HG03521 (cell line): ENCODE results near the gene DPM1.

Source experiments
- ATAC-seq: cut with Tn5 transposase; IDR thresholded peaks from one replicate; pipeline ENCODE4 v1.9.1; 2021; ENCODE audit warnings: mild to moderate bottlenecking, moderate library complexity; ENCODE audit not compliant: unreplicated experiment

DPM1 gene

GRCh38 chr20:50930976-50931305 is 27.4 kb downstream of the DPM1 start:
- peak; percentile 26 for ATAC-seq

- ATAC-seq, result peak; percentile 23
These were observed 28.0 kb downstream of the DPM1 start for GRCh38 chr20:50930139-50930975.

DNA sequence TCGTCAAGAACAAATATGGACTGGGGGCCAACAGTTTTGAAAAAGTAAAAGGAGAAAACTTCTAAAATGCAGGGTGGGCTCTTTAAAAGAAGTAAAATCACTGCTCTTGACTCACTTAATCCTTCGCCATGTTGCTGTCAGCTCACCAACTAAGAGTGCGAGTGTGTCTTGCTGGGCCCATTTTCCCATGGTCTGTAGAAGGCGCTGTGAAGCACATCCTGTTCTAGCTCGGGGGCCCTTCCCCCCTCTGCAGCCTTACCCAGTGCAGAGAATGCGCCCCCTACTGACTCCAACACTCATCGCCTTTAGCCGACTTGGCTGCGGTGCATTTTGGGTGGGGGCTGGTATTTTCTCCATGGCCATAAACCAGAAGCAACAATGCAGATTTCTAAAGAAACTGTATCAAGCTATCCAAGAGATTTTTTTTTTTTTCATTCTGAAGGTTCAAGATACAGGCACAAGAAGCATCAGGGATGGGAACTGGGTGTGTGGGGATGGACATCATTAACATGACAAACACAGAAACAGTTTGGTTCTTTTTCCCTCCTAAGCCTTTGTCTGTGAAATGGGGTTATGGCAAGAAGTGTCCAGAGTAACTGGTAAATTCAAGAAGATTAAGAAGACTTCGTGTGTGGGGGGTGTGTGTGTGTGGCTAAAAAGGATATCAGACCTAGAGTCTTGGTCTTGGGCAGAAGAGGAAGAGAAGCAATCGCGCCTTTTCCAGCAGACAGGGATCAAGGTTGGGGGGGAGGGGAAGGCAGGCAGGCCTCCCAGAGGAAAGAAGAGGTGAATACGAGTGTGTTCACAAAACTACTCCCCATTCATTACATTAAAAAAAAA is 28.8 kb downstream of the DPM1 start:
- ATAC-seq, result peak; percentile 45

- ATAC-seq, result no peak
These were observed 29.9 kb downstream of the DPM1 start for GRCh38 chr20:50928469-50928868.

DNA sequence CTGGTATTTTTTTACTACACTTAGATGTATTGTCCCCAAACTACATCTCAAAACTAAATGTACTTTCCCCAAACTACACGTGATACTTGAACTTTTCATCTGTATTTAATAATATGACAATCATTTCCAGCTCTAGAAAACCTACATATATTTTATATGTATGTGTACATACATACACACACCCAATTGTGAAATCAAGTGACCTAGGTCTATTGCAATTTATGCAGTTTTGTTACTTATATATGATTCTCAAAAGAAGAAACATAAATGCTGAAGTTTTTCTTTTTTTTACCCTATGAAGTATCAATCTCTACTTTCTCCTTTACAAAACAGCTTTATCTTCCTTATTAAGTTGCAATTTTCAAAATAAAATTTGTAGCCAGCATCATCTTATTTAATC is 31.8 kb downstream of the DPM1 start:
- ATAC-seq, result no peak

DNA sequence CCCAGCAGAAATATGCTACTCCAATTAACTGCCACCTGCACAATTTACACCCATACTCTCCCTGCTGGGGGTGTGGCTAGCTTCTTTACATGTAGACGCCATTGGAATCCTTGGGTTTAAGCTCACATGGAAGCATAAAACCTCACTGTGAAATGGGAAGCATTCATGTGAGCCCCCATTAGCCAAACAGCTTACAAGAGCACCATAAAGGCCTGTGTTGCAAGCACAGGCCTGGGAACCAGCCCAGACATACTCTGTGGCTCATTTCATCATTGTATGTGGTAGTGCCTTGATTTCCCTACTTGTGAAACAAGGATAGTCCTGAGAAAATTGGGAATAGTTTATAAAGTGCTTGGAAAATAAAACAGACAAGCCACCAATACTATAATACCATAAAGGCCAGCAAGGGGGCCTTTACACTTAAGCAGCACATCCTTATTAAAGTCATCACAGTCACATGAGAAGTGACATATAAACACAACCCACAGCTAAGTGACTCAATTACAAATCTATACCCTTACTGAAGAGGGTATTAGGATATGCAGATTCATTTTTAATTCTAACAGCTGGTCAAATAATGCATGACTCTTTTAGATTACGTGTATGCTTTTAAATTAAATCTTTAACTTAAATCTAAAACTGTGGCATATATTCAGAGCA is 33.9 kb downstream of the DPM1 start:
- ATAC-seq, result no peak

- no peak for ATAC-seq
These were observed 36.4 kb downstream of the DPM1 start for GRCh38 chr20:50921803-50922501.

DNA sequence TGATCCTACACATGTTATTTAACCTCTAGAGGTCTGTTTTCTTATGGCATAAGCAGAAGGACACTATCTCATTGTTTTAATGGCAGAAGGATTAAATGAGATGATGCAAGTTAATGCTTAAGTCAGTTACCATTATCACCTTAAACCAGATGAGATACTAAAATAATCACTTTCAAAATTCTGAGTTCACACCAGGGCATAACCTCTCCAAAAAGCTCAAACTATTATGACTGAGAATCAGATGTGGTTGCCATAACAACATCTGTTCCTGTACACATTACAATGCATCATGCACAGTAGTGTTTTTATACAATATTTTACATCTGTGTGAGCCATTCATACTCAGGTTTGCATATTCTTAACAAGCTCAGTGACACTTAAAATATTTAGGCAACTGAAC is 37.3 kb downstream of the DPM1 start:
- ATAC-seq, result no peak

DNA sequence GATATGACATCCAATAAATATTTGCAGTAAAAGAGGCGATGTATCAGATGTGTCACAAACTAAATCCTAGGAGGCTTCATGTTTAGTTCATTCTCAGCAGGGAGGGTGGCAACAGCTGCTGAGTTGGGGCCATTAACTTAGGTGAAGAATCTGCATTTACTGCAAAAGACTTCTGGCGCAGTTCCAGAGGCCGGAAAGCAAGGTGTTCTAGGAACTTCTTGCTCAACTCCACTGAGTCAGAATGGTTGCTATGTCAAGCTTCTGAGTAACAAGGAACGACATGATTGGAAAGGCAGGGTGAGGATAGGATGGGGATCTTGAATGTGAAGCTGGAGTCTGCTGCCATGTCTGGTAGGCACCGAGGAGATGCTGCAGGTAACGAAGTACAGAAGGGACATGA is 38.8 kb downstream of the DPM1 start:
- ATAC-seq, result no peak

DNA sequence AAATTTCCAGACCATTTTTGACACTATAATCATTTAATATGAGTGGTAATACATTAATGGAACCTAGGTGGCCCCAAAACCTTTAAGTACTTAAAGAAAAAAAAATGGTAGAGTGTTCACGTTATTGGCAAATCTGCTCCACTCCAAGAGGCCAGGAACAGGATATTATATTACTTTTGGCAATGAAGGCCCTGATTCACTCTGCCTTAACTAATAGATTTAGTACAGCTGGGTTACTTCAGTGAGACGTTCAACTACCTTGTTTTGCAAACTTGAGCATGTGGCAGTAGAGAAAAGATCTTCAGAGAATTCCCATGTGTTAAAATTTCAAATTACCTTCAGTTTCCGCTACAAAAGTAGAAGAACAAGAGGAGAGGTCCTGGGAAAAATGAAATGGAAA is 39.9 kb downstream of the DPM1 start:
- no peak for ATAC-seq

- ATAC-seq, result no peak
These were observed 41.4 kb downstream of the DPM1 start for GRCh38 chr20:50916934-50917333.

DNA sequence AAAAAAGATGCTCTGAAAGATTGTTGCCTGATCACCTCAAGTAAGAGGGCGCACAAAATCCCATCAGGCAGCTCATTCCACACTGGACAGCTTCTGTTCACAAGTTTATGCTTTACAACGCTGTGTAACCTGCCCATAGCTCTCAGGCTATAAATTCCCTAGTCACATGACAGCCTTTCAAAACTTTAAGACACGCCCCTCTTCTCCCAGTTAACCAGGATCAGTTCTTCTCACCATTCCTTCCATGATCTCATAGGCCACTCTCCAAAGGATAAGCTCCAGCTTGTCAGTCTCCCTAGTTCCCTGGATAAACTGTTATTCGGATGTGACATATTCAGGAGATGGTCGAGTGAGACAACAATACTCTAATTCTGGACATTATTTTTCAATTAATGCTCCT is 42.1 kb downstream of the DPM1 start:
- ATAC-seq, result no peak

DNA sequence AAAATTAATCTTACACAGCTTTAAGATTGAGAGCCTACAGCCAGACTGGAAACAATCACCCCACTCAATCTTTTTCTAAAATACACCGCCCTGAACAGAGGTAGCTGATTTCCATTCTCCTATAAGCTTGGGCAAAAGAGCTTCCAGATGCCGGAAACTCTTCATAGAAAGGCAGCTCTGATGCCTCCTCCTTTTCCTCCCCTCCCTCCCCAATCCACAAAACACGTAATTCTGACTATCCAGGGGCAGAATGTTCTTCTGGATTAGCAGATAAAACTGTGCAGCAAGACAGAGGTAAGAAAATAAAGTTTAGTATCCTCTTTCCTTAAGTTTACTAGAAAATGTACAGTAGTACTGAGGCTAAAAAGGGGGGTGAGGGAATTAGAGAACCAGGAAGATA is 42.9 kb downstream of the DPM1 start:
- ATAC-seq, result no peak

- ATAC-seq, result no peak
These were observed 44.5 kb downstream of the DPM1 start for GRCh38 chr20:50913690-50914375.

DNA sequence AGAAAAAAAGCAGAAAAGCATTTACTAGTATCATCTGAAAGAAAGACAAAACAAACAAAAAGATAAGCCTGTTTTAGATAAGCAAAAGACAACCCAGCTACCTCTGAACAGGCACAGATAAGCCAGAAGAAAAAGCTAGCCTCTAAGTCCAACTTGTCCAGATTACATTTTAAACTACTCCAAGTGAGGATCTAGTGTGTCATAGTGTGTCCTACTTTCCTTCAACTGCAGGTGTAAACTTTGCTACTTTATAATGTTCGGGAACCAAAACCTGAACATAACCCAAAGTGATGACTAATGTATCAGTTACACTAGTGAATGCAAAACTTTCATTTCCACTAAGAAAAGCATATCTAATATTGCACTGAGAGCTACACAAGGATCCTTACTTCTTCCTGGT is 46.6 kb downstream of the DPM1 start:
- ATAC-seq, result no peak

GRCh38 chr20:50911030-50911429 is 47.3 kb downstream of the DPM1 start:
- no peak for ATAC-seq

- ATAC-seq, result no peak
These were observed 48.9 kb downstream of the DPM1 start for GRCh38 chr20:50909413-50909812.

DNA sequence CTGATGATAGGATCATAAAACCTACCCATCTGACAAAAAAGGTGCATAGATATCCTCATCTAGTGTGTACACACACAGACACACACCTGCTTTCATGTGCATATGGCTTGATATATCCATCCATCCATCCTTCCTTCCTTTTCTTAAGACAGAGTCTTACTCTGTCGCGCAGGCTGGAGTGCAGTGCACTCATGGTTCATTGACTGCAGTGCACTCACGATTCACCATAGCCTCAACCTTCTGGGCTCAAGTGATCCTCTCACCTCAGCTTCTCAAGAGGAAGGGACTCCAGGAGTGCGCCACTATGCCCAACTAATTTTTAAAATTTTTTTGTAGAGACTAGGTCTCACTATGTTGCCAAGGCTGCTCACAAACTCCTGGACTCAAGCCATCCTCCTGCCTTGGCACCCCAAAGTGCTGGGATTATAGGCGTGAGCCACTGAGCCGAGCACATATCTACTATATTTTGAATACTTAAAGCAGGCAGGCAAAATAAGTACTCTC is 54.2 kb downstream of the DPM1 start:
- no peak for ATAC-seq

DNA sequence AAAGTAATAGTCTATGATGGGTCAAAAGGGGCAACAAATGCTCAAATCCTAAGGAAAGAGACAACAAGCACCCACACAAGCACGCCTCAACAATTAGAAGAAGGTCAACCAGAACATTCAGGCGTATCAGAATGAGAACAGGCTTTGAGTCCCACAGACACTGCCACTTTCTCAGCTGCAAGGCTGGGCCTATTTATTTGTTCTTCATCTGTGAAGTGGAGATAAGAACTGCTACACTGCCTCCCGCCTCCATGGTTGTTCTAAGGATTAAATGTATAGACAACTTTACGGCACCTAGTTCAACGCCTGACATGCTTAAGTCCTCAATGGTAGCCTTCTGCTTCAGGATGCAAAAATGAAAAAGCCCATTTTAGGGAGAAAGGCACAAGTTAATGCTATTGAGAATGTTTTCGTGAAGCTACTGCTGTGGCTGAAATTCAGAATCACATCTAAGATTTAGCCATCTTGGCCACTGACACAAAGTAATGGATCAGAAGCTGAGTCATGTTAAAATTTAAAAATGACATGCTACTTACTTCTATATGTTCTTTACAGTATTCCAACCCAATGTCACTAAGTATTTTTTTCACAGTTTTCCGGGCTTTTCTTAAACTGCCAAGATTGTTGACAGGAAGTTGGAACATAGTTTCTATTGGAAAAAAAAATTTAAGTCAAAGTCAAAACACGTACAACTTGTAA is 54.8 kb downstream of the DPM1 start:
- ATAC-seq, result no peak

DNA sequence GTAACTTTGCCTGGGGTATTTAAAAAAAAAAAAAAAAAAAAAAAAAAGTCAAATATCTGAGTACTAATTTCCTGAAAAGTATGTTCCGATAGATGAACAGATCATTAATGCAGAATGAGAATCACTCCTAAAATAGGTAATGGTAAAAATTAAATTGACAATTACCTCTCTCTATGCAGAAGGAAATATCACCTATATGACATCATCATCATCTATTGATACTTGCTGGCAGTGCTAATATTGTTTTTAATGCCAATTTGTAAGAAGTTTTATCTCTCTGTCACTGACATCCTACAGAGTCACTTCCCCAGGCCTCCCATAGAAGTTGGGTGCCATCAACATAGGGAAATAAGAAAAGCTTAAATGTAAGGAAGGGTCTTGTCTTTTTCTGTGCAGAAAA is 57.0 kb downstream of the DPM1 start:
- no peak for ATAC-seq
